Measurements from ENCODE around the gene SNX9.

DNA sequence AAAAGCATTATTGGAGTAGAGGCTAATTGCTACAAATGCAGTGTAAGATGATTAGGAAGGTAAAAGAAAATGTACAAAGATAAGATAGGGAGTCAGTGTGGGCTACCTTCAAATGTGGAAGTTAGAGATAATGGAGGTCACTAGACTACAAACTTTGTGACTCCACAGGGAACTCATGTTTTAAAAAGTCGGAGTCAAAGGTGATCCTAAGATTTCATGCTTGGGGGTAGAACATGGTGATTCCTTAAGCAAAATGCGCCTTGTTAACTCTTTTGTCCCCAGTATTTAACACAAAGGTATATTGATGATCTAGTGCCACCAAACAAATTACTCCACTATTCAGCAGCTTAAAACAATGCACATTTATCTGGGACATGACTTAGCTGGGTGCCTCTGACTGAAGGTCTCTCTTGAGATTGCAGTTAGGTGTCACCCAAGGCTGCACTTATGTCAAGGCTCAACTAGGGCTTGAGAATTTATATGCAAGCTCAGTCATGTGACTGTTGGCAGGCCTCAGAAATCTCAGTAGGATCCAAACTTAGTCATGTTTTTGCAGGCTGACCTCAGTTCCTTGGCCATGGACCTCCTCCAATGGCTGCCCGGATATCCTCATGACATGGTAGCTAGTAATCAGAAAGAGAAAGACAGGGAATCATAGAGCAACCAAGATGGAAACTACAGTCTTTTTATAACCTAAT, 11.4 kb upstream of the SNX9 start:
- TF ChIP-seq, protein P1, sequence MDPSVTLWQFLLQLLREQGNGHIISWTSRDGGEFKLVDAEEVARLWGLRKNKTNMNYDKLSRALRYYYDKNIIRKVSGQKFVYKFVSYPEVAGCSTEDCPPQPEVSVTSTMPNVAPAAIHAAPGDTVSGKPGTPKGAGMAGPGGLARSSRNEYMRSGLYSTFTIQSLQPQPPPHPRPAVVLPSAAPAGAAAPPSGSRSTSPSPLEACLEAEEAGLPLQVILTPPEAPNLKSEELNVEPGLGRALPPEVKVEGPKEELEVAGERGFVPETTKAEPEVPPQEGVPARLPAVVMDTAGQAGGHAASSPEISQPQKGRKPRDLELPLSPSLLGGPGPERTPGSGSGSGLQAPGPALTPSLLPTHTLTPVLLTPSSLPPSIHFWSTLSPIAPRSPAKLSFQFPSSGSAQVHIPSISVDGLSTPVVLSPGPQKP (IDR thresholded peaks at IDR 0.05; ENCODE audit: low read depth, low read length): no peak
- TF ChIP-seq POLR2A (IDR thresholded peaks at IDR 0.05; ENCODE audit: low read length) (no peak), RARB (CRISPR knock-in tag; IDR thresholded peaks at IDR 0.05) (no peak), MYC (IDR thresholded peaks at IDR 0.05; ENCODE audit: borderline replicate concordance, low read length) (no peak), JUN (IDR thresholded peaks at IDR 0.05) (no peak), CHD2 (IDR thresholded peaks at IDR 0.05; ENCODE audit: low read length, partially characterized antibody) (no peak), EP300 (IDR thresholded peaks at IDR 0.05) (no peak)
- TF ChIP-seq, protein P2, sequence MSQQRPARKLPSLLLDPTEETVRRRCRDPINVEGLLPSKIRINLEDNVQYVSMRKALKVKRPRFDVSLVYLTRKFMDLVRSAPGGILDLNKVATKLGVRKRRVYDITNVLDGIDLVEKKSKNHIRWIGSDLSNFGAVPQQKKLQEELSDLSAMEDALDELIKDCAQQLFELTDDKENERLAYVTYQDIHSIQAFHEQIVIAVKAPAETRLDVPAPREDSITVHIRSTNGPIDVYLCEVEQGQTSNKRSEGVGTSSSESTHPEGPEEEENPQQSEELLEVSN (IDR thresholded peaks at IDR 0.05; ENCODE audit: borderline replicate concordance, low read depth): no peak
- TF ChIP-seq, protein P3, sequence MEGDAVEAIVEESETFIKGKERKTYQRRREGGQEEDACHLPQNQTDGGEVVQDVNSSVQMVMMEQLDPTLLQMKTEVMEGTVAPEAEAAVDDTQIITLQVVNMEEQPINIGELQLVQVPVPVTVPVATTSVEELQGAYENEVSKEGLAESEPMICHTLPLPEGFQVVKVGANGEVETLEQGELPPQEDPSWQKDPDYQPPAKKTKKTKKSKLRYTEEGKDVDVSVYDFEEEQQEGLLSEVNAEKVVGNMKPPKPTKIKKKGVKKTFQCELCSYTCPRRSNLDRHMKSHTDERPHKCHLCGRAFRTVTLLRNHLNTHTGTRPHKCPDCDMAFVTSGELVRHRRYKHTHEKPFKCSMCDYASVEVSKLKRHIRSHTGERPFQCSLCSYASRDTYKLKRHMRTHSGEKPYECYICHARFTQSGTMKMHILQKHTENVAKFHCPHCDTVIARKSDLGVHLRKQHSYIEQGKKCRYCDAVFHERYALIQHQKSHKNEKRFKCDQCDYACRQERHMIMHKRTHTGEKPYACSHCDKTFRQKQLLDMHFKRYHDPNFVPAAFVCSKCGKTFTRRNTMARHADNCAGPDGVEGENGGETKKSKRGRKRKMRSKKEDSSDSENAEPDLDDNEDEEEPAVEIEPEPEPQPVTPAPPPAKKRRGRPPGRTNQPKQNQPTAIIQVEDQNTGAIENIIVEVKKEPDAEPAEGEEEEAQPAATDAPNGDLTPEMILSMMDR (IDR thresholded peaks at IDR 0.05): no peak

Measured in A549 (cell line).